CD4-positive, alpha-beta T cell treated with Interferon gamma for 1 hour (primary cell): ENCODE results near the gene THSD4.

Experiments used
- DNase-seq: peaks from one replicate; pipeline ENCODE4 v3.0.0-alpha.2; 2020

THSD4 gene

DNA sequence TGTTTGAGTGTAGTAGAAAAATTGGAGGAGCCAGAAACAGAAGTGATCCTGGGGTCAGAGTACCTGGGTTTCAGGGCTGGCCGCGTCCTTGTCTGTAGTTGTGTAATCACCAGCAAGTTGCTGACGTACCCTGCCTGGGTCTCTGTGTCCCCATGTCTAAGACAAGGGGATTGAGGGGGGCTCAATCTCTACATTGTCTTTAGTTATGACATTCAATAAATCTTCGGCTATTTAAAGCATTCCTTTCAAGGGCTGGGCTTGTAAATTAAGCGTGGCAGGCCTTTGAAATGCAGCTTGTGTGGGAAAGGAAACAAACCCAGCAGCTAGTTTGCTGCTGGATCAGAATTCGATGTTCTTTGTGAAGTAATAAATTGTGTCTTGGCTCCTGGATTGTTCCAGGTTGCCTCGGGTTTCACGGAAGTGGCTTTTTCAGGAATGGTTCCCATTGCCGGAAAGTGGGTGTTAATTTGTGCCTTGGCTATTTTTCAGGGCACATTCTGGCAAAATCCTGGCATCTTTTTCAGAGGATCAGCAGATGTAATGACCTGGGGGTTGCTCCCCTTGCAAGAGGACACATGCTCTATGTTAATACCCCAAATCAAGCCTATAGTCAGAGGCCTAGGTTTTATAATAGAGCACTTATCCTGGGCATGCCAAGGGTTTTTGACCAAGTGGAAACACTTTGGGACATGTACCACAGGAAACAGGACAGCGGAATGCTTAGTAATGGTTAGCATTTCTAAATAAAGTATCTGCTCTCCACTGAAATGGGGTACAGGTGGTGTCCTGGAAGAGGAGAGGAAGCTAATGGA lies 400.3 kb downstream of the THSD4 start:
- no peak for DNase-seq

DNA sequence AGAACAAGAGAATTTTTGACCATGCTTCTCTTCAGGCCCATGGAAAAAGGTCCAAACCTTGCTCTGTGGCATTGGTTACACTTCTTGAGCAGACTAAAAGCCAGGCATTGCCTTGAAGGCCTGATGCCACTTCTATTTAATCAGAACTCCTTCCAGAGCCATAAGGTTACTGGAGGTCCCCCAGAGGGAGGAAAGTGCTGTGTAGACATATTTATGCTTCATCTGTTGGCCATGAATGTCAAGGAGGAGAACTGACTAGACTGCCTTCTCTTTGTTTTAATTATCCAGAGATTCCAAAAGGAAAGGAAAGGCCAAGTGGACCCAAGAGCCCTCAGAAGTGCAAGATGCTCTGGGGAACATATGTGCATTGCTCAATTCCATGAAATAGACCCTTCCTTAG lies 402.5 kb downstream of the THSD4 start:
- no peak for DNase-seq

DNA sequence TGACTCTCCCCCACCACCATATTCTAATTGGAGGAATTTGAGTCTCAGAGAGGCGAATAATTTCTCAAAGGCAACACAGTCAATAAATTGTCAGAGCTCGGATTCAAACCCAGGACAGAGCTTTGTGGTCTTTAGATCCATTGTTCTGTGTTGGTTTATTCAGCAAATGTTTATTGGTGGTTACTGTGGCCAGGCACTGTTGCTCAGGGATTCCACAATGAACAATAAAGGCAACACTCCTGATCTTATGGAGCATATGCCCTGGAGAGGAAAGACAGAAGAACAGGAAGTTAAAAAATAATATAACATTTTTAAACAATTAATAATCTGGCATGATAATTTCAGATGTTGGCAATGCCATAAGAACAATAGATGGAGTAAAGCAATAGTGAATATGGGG lies 403.4 kb downstream of the THSD4 start:
- DNase-seq: no peak

DNA sequence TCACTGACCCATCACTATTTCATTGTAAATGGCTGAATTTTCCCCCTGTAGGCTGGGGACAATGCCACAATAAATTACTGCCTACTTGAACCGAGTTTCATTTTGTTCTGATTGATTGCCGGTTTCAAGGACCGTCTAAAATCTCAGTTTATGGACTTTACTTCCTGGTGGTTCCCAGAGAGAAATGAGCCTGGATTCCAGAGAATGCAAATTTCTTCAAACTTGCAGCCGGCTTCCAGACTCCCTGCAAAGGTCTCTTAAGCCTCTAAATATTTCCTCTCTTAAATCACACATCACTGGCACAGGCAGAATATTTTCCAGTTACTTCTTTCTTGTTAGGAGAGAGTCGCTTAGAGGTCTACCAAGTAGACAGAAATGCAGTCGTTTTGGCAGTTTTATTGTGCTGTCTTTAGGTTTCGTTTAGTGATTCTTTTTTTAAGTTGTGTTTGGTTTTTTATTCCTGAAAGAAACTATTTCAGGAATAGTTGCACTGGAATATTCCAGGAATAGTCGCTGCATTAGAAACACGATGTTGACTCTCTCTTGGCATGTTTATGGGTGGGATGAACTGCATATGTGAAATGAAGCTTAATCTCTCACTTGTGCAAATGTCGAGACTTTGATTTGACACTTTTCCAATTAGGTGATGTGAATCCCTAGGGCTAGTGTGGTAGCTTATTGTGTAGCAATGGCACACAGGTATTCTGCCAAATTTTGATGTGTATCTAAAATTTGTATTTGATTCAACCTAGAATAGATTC lies 411.0 kb downstream of the THSD4 start:
- no peak for DNase-seq

DNA sequence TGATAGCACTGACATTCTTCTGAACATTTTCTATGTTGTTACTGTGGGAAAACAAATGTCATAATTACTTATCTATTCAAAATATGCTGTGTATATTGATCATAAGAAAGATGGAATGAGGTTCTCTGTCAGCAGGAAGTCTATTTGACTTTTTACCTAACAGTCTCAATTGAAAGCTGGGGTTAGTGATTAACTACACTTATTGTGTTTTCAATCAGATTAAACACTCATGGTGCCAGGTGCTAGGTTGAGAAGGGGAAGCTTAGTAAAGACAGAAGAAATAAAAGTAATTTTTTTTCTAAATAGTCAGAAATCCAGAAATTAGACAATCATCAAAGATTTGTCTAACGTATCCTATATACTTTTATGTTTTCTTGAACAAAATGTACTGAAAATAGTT lies 414.1 kb downstream of the THSD4 start:
- no peak for DNase-seq

DNA sequence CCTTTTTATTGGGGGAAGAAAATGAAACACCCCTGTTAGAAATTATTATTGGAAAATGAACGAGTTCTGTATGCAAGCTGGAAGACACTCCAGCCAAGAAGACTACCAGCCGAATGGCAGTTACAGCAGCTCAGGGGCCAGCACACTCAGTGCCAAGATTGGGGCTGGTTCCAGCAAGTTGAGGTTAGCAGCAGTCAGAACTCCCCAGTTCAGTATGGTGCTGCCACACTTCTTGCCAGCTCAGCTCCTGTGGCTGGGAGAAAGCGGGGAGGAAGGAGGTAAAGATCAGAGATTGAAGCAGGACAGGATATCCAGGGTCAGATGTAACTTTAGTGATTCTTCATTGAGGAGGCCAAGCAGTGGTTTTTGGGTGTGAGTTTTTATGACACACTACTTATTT lies 414.8 kb downstream of the THSD4 start:
- DNase-seq: no peak

DNA sequence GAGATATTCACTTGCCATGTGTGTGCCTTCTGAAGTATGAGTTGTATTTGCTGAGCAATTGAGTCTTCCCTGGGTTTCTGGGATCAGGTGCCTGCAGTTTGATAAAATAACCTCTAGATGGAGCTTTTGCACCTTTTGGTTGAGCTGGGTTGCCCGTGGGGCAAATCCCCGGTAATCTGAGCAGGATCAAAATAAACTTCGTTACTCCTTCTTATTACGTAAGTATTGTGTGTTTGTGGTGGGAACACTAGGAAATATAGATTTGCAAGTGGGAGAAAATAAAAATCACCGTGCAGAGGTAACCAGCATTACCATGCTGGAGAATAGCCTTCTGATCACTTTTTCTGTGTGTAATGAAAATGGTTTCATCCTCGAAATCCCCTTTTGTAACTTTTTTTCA lies 417.7 kb downstream of the THSD4 start:
- no peak for DNase-seq

DNA sequence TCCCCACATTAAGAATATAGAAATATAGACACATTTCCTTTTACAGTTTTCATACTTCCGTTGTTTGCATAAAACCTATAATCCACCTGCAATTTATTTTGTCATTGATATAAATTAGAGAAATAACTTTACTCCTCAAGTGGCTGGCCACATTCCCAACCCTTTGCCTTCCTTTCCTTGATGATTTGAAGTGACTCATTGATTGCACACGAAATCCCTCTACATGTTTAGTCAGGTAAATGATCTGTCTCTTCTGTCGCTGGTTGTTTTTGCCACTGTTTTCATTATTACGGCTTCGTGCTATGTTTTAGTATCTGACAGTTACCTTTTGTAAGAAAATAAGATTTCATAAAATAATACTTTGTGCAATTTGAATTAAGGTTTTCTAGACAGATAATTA lies 422.9 kb downstream of the THSD4 start:
- no peak for DNase-seq

DNA sequence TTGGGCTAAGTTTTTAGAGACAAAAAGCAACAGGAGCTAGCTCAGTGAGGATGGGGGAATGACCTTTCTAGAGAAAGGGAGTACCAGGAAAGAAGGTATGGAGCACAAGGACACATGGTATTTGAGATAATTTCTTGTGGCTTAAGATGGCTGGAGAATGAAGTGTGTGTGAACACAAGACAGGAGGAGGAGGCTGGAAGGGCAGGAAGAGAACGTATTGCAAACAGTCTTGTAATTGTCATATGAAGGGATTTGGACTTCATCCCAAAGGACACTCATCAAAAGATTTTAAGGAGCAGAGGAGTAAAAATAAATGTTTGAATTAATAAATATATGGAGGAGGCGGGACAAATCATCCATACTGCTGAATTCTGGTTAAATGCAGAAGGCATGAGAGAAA lies 426.5 kb downstream of the THSD4 start:
- DNase-seq: no peak

DNA sequence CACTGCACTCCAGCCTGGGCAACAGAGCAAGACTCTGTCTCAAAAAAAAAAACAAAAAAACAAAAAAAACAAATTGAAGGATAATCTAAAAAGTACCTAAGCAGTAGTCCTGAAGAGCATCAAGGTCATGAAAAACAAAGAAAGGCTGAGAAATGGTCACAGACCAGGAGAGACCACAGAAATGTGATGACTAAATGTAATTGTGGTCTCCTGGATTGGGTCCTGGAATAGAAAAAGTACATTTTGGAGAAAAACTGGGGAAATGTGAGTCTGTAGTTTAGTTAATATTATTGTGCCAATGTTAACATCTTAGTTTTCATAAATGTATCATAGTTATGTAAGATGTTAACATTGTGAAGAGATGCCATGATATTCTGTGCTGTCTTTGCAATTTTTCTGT lies 427.6 kb downstream of the THSD4 start:
- DNase-seq: no peak

DNA sequence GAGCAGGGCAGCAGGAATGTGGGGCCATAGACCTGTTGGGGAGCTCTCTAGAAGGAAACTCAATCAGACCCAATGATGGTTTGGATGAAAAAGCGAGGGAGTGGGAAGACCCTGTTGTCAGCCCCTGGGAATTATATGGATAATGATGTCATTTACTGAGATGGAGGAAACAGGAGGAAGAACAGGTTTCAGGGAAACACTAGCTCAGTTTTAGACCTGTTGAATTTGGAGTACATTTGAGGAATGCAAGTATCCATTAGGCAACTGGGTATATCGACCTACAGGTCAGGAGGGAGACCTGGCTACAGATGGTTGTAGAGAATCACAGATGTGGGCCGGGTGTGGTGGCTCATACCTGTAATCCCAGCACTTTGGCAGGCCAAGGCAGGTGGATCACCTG lies 428.1 kb downstream of the THSD4 start:
- no peak for DNase-seq

DNA sequence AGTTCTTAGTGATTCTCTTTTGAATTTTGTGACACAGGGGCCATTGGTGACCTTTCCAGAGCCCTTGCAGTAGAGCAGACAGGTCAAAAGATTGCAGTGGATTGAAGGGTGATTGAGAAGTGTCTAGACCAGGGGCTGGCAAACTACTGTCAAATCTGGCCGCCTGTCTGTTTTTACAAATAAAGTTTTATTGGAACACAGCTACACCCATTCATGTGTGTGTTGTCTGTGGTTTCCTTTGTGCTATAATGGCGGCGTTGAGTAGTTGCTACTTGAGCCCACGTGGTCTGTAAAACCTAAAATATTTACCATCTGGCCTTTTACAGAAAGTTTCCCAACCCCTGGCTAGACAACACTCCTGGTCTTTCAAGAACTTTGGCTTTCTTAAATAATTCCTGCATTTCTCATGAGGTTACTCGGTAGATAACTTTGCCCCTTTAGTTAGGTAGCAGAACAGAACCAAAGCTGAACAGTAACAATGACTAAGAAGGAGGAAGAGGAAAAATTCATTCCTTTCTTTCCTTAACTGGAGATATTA lies 430.0 kb downstream of the THSD4 start:
- no peak for DNase-seq

DNA sequence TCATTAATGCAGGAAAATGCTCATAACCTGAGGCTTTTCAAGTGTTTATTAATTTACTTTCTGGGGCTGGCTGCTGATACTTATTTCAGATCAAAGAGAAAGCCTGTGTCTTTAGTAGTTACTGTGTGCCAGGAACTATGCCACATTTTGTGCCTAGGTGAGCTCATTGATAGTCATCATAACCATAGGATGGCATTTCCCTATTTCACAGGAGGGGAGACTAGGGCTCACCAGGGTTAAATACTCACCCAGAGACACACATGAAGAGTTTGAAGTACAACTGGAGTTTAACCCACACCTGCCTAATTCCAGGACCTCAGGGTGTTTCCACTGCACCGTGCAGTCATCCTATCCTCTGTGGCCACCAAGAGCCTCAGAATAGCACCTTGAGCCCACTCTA lies 430.7 kb downstream of the THSD4 start:
- no peak for DNase-seq

DNA sequence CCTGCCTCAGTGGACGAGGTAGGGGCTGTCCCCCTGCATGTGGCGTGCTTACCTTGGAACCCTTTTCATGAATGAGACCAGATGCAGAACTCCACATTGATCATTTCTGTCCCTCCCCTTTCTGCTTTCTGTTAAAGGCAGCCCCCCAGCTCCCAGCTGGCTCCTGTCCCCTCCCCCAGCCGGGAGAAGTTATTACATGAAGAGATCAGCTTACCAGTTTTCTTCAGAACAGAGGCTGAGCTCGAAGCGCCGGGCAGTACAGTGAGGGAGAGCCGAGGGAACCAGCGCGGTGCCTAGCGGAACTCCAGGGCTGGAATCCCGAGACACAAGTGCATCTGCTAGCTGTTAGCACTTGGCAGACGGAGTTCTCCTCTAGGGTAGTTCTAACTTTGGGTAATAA lies 431.7 kb downstream of the THSD4 start:
- no peak for DNase-seq

DNA sequence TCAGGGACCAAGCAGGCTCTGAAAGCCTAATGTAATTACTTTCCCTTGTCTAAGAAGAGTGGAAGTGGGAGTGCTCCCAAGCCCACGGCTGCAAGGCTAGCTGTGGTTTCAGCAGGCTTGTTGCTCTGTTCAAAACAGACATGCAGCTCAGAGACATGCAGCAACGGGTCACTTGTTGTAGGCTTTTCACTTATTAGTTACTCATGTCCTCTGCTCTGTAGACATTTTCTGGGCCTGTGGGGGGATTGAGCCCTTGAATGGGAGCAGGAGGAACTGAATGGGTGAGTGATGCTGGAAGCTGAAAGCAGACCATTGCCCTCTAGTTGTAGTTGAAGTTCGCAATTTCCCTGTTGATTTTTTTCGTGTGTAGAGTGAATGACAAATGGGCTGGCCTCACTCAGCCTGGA lies 433.1 kb downstream of the THSD4 start:
- no peak for DNase-seq

DNA sequence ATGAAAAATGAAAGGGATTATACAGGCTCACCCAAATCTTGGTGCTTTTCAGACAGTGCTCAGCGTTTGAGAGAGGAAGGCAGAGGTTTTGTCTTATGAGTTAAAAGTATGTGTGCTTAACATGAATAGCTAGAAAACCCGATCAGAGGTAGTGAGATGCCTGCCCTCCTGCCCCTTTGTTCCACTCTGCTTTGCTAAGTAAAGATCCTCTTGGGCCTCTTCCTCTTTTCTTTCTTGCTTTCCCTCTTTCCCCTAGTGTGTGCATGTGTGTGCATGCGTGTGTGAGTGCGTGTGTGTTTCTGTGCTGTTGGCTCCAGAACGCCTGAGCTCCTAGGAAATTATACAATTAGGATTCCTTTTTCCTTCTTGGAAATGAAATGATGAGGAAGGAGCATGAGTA lies 433.8 kb downstream of the THSD4 start:
- no peak for DNase-seq

DNA sequence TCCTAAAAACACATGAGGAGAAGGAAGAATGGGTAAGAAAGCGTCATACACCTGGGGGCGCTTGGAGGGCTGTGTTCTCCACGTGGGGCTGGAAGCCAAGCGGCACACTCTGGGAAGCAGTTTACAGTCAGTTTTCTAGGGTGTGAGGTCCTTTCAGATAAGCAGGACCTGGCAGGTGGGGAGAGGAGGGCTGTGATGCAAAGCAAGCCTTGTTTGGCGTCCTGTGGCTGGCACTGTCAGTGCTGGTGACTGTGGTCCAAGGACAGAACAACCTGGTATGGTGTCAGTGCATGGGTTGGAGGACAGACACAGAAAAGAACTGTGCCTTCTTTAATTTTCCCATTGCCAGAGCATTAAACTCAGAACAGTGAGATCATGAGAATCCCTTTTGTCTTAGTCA lies 434.4 kb downstream of the THSD4 start:
- DNase-seq: no peak

DNA sequence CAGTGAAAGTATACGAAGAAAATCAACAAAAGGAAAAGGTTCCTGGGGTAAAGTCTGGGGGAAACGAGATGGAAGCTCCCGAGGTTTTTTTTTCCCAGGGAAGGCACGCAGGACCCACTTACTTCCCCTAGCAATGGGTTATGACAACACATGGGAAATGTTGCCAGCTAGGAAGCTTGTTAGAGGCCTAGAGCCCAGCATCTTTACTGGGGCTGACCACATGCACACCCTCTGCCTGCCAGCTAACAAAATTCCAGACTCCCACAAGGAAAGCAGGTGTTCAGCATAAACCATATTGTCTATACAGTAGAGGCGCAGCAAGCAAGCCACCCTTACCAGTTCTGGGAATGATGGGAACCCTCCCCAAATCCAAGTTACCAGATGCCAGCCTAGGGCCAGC lies 436.3 kb downstream of the THSD4 start:
- no peak for DNase-seq

DNA sequence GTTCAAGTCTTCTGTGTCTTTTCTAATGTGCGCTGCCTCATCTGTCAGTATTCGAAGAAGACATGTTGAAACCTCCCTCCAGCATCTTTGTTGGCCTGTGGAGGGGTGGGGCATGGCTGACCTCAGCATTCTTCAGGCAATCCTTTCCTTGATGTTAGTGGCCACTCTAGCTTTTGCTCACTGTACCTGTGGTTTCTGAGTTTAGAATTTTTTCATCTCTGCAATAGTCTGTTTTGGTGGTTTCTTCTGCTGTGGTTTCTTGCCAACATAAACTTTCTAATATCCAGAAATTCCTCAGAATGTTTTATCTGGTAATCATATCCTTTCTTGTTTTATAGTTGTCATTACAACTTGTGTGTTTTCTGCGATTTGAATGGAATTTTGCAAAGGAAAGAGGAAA lies 443.8 kb downstream of the THSD4 start:
- no peak for DNase-seq

DNA sequence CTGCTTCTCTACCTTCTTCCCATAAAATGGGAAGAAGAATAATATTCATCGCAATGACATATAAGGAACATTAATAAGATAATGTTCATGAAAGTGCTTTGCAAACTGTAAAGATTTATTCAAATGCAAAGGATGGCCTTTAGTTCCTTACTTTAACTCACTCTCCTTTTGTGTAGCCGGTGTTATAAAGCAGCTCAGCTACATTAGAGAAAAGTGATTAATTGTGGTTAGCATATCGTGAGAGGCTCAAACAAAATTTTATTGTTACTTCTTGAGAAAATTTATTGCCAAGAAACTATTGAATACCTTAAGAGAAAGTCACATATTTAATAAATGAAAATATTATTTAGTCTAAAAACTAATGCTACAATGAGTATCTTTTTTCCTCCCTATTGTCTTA lies 444.3 kb downstream of the THSD4 start:
- DNase-seq: no peak

DNA sequence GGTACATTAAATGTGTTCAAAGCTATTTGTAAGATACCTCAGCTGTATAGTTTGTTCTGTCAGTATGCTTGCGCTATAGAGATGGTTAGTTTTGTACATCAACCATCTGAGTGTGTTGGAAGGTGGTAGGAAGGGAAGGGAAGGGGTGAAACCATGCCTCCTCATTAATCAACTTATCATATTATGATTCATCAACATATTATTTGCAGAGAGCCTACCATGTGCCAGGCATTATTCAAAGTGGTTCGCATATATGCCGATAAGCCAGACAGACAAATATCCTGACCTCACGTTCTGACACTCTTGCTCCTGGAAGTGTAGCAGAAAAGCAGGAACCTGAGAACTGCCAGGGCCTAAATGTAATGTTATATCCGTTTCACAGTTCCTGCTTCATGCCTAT lies 447.0 kb downstream of the THSD4 start:
- DNase-seq: no peak

DNA sequence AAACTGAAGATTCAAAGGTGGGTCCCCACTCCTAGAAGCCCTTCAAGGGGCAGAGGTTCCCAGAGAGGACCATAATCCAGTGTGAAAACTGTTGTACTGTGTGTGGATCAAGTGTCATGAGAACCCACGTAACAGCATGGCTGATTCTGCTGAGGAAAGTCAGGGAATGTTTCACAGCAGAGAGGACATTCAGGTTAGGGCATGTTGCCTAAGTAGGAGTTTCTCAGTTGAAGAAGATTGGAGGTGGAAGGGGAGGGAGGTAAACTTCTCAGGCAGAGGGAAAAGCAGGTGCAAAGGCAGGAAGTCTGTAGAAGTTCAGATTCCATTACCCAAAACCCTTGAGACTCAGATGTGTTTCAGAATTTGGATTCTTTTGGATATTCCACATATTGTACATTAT lies 448.9 kb downstream of the THSD4 start:
- no peak for DNase-seq

DNA sequence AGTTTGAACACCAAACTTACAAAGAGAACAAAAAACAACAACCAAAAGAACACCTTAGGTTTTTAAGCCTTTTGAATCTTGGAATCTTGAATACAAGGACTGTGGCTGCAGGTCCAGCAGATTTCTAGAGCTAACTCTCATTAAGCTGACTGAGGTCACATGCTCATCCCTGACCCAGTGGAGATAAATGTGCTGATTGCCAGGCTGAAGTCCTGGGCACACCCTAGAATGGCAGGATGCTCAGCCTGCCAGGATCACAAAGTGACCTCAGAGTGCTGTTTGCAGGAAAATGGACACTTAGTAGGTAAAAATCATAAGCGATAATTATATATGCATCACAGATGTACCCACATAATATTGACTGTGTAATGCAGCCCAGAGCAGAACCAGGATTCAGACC lies 449.7 kb downstream of the THSD4 start:
- no peak for DNase-seq

DNA sequence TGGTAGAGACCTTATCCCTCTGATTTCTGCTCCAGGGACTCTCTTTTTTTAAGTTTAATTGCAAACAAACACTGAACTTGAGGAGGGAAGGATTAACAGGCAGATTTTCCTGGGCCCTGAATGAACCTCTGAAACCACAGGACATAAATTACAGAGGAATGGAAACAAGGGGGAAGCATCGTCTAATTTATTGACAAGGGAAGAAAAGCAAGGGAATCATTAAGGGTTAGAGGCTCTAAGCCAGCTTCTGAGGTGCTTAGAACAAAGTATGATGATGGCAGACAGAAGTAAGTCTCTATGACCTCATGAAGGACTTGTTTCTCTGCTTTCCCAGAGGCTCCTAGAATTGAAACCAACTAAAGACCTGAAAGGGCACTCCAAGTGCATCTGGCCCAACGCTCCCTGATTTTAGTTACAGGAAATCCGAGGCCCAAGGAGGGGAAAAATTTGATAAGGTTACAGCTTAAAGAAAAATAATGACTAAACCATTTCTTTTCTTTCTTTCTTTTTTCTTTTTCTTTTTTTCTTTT lies 450.4 kb downstream of the THSD4 start:
- DNase-seq: no peak
